GM18858 (cell line): Measurements from ENCODE around the gene B4GALT4.
"Not testable (repeated sequence)": the region's sequence is repeated elsewhere in the genome, so short reads cannot be mapped to it uniquely, and the experiment has no call there.

Experiments used
- ATAC-seq: cut with Tn5 transposase; IDR thresholded peaks from one replicate; pipeline ENCODE4 v1.9.1; 2021; ENCODE audit not compliant: unreplicated experiment

The B4GALT4 gene

DNA sequence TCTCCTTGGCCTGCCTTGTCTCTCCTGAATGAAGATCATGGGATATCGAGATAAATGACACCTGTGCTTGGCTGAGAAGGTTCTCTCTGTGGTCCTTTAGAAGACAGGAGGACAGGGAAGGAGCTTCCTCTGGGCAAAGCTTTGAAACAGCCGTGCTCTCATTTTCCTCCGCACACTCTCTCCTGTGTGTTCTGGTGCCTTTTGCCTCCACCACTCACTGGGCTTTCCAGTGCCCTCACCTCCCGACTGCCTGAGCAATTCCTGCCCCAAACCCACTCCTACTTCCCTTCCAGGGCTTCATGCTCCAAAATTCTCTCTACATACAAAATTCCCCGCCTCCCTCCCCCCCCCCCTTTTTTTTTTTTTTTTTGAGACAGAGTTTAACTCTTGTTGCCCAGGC lies 35.0 kb downstream of the B4GALT4 start:
- no peak for ATAC-seq

DNA sequence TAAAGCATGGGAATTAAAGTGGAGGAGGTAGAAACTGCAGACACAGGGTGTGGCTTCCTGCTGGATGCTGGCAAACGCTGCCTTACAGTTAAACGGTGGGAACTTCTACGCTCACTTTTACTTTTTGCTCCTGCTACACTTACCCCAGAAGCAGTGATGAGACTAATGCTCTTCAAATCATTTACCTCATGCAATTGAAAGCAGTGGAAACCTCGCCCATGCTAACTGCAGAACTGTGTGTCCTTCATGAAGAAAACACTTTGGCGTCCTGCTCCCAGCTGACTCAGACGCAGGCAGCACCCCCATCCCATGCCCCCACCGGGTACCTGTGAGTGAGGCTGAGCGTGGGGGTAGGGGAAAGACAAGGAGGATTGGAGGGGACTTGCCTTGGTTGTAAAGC lies 35.5 kb downstream of the B4GALT4 start:
- ATAC-seq = no peak

DNA sequence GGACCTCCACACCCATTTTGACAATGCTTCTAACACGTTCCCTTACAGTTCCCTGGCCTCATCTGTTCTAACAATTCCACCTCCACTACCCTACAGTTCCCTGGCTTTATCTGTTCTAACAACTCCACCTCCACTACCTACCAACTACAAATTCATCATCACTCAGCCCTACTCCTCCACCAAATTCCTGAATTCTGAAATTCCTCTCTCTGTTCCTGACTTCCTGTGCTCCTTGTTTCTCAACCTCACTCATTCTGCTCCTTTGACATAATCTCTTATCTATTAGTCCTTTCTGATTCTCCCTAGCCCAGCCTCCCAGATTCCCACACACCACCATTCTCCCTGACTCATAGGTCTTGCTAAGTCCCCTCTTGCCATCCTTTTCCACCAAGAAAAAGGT lies 44.8 kb downstream of the B4GALT4 start:
- no peak for ATAC-seq

DNA sequence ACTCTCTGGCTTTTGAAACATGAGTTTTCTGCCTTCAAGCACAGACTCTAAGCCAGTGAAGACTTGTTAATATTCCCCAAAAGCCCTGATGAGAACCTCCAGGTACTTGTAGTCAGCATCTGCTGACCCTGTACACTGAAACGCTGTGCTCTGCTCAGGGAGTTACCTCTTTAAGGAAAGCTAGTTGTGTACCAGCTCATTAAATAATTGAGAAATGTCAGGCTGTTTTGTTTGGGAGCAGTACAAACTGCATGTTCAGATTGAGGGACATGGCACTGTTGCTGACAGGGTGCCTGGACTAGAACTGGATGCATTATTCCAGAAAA lies 45.6 kb downstream of the B4GALT4 start:
- no peak for ATAC-seq

DNA sequence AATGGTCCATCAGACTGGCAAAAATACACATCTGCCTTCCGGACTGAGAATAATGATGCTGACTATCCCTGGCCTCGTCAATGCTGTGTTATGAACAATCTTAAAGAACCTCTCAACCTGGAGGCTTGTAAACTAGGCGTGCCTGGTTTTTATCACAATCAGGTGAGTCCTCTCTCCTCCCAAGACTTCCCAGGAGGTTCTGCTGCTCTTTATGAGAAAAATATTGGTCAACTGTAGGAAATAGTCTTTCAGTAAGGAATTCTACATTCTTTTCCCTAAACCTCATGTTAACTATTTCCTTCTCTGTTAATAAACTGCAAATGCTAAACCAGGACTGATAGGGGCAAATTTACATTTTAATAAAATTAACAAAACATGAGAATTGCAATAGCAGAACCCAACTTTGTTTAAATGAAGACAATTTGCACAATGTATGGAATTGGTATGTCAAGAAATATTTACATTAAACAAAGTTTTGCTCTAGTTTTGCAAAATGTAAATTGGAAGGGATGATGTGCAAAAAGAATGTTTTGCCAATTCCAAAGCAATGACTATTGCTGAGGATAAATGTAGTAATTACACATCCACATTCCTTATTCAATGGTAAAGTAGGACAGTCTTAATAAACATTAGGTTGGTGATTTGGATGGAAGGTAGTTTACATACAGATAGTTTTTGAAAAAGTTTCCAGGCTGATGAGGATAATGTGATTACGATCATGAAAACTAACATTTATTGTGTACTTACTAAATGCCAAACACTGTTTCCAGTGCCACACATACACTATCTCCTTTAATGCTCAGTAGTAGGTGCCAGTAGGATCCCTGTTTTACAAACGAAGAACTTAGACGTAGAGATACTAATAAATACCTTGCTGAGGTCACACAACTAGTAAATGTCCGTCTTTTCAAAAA lies 46.2 kb downstream of the B4GALT4 start:
- ATAC-seq = no peak

DNA sequence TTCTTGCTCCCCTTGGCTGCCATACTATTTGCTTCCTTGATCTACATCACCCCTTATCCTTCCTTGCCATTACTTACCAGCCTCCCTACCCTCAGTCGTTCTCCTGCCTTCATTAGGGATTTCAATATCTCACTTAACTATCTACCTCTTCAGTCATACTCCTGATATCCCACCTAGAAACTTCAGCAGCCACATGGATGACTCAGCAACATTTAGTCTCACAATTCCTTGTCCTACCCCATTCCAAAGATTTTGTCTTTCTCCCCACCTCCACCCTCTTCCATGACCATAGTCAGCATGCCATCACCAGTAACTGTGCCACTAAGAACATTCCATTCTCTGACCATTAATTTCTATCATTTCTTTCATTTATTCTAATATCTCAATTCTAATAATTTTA lies 48.9 kb downstream of the B4GALT4 start:
- no peak for ATAC-seq

DNA sequence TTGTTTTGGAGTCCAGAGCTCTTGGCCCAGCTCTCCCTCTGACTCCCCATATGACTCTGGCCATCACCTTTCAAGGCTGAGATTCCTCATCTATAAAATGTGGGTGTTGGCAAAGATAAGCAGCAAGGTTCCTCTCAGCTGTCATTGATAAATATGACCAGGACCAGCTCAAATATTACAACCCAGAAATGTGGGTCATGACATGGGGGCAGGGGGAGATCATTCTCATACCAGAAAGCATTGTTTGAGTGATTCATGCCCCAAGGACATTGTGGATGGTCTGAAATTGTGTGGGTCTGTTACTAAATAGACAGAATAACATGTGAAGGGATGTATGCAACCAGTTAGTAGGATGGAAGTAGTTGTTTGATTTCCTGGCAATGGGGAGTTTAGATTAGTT lies 53.4 kb downstream of the B4GALT4 start:
- no peak for ATAC-seq

DNA sequence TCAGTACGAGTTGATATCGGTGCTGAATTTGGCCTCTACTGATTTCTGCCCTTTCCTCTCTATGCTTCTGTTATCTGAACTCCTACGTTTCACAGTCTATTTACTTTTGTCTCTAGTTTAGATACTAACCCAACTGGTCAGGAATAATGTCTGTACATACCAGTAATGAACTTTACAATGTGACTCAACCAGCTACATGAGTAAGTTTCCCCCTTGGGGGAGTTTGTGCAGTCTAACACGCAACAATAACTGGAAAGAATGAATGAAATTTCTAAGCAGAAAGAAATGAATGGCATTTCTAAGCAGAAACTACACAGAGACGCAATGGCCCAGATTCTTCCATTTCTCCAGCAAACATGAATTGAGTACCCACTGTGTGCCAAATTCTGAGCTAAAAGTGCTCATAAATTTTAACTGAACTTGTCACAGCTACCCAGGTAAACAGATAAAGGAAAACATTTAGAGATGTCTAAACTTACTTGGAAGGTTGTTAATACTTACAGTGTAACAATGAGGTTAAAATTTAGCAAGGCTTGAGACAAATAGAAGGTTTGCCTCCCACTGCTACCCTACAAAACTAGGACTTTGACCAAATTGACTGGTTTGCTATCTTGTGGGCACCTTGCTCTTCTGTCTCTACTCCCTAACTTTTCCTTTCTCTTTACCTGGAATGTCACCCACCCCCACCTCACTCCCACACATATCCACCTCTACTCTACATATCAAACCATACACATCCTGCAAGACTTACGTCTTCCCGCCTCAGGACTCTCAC lies 55.7 kb downstream of the B4GALT4 start:
- no peak for ATAC-seq

DNA sequence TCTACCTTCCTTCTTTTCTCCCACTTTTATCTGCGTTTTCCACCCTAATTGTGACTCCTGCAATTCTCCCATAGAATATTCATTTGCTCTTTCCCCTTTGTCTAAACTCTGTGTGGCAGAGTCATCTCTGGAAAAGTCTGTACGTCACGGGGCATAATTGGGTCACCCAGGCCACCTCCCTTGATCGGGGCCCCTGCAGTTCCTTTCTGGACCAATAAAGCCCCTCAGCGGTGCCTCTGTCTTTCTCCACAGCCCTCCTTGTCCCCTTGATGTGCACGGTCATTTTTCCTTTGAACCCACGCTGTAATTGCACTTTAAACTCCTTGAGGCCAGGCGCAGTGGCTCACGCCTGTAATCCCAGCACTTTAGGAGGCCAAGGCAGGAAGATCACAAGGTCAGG lies 56.6 kb downstream of the B4GALT4 start:
- ATAC-seq = no peak

DNA sequence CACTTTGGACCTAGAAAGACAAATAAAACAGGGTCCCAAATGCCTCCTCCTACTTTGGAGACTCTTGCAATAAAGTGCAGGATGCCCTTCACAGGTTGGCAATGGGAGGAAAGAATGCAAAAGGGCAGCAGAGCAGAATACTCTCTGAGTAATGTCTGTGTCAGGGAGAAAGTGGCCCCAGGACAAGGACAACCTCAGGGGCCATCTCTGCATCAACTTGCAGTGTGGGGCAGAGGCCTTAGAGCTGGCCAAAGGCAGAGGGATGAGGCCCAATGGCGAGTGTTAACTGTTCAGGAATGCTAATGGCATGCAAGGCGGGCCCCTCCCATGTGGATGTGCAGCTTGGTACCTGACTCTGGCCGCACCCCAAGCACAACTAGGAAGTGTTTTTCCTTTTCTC lies 58.9 kb downstream of the B4GALT4 start:
- ATAC-seq = no peak

DNA sequence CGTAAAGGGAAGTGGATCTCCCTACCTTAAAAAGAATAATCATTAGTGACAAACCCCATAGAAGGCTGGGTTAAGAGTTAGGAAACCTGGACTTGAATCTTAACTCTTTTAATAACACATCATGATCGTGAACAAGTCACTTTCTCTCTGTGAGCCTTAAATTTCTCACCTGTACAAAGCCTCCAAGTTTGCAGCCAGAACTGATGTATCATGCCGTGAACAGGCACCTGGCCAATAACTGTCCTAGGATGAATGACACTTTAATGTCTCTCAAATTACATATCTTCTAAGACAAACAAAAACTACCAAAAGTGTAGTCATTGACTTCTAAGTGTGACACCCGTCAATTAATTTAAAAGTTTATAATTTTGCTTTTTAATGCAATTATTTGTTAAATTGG lies 63.4 kb downstream of the B4GALT4 start:
- ATAC-seq = no peak

DNA sequence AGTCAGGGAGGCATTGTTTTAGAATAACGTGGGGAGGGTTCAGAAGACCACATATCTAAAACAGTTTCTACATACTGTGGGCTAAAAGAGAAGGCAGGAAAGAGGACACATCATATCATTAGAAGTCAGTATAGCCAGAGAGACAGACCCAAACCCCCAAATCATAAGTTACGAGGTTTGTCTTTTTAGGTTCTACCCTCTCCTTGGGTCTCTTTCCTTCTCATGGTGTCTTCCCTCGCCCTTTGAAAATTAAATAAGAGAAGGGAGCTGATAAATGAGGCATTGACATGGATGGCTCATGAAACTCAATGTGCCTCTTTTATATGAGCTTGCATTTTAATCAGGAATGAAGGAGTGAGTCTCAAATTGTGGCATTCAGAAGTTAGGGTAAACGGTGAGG lies 63.9 kb downstream of the B4GALT4 start:
- ATAC-seq = no peak

DNA sequence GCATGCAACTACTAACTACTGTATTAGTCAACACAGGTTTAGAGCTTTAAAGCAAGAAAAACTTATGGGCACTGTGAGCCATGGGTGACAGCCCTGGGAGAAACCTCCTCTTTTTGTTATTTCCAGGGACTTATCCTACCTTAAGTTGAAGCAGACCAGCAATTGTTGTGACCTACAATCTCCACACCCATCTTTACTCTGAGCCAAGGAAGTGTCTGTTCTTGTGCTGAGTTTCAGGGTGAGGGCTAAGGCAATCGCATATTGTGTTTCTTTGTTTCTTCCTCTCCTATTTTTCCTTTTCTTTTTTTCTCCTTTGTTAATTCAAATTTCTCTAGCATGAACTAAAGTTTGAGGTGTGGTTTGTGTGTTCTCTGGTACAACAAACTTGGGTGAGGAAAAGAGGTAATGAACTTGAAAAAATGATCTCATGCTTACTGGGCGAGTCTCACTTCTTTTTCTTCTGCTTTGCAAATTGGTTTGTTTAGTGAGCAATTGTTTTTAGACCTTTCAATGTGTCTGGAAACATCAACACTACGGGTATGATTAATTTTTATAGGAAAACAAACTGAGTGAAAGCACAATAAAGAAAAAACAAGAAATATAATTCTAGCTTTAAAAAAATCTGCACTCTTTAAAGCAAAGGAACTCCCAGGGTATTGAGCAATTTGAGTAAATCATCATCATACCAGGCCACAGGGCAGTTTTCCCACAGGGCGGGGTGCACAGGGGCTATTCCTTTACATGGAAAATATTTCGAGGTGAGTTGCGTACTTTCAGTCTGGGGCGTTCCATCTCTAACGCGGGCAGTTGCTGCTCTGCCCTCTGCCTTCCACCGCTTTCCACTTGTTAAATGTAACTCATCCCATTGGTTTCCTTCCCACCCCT lies 64.6 kb downstream of the B4GALT4 start:
- ATAC-seq = no peak

DNA sequence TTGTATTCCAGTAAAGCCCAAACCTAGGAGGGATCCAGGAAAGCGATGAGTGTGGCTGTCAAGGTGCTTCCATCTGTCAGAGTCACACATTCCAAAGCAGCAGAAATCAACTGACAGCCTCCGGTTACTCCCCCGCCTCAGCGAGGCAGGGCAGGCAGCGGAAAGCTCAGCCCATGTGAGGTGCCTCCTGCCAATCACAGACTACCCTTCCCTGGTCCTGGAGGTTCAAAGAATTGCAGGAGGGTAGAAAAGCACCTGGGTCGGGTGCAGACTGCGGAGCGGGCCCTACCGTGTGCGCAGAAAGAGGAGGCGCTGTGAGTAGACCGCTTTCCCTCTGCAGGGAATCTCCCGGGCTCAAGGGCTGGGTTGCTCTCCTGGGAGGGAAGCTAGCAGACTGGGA lies 67.4 kb downstream of the B4GALT4 start, which contains the start of gene UPK1B:
TSS of gene UPK1B (plus strand) at position 274 of the 400 bp plus-strand sequence. CDS start 13,144 bp downstream, outside the sequence.
- ATAC-seq = no peak

DNA sequence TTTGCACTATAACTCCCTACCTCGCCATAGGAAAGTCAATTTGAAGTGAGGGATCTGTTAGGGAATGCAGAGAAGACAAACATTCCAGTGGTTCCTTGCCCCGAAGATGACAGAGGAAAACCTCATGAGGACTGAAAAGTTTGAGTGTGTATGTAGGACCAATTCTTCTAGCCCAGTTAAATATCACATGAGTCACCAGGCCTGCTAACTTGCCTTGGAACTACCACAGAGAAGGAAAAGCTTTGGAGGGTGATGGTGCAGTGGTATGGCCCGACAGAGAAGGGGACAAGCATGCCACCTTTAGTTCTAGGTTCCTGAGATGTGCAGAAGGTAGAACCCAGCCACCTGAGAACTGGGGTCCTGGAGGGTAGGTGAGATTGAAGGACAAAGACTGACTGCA lies 69.9 kb downstream of the B4GALT4 start:
- no peak for ATAC-seq

DNA sequence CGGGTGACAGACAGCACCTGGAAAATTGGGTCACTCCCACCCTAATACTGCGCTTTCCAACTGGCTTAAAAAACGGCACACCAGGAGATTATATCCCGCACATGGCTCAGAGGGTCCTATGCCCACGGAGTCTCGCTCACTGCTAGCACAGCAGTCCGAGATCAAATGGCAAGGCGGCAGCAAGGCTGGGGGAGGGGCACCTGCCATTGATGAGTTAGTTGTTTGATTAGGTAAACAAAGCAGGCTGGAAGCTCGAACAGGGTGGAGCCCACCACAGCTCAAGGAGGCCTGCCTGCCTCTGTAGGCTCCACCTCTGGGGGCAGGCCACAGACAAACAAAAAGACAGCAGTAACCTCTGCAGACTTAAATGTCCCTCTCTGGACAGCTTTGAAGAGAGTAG lies 75.9 kb downstream of the B4GALT4 start:
- not testable (repeated sequence) for ATAC-seq
